A549 (cell line): Measurements from ENCODE around the gene PRTFDC1. TPM values are rescaled to one million over a fixed set of nuclear protein-coding genes. Genes with fewer than 3 reads are reported as not detected.

Source experiments
- ATAC-seq, 2 experiments: fragments of 200-7000 bp in 1 of 2; fragments of >200 bp in 1 of 2; cut with Nextera tagmentation in 1 of 2; cut with Tn5 transposase in 1 of 2; 3 replicates each; pipeline versions ENCODE4 v1.8.0 to v1.9.1; 2018 to 2020; ENCODE audit warnings: mild to moderate bottlenecking in 1 of 2, moderate library complexity in 1 of 2
- CTCF ChIA-PET: fragments of 300-600 bp; sonication (Branson Sonifier 250); formaldehyde crosslinking; extraction: SDS; loops from one replicate; lab custom pipeline; 2021; ENCODE audit warnings: antibody characterized with exemption, inconsistent platforms; lab: Yijun Ruan, JAX
- POLR2A ChIA-PET: fragments of 350-600 bp; formaldehyde crosslinking; extraction: SDS; loops from one replicate; lab custom pipeline; 2021; ENCODE audit warnings: antibody characterized with exemption, inconsistent platforms; lab: Yijun Ruan, JAX
- DNase-seq, 2 experiments: peaks; one replicate each; pipeline versions ENCODE4 v3.0.0 to v3.0.0-alpha.2; 2011 to 2016; ENCODE audit warnings: low read depth in 1 of 2, low spot score in 1 of 2
- FAIRE-seq: peaks from 2 replicates; lab custom pipeline; 2011; peaks lifted over from hg19 to GRCh38; lab: Jason Lieb, UNC
- H3K27ac ChIP-seq, 2 experiments: fragments of >200 bp; sonication (Bioruptor Twin); formaldehyde crosslinking; 3 replicates each; pipeline ENCODE4 v1.5.1; 2016 to 2017
- H3K4me1 ChIP-seq: fragments of >200 bp; sonication (Bioruptor Twin); formaldehyde crosslinking; 3 replicates; pipeline ENCODE4 v1.6.1; 2016
- H3K4me2 ChIP-seq: fragments of >200 bp; sonication (Bioruptor Twin); formaldehyde crosslinking; 3 replicates; pipeline ENCODE4 v1.6.1; 2016
- H3K4me3 ChIP-seq: fragments of >200 bp; sonication (Bioruptor Twin); formaldehyde crosslinking; 3 replicates; pipeline ENCODE4 v1.5.1; 2016
- H3K9me3 ChIP-seq: fragments of >200 bp; sonication (Bioruptor Twin); formaldehyde crosslinking; 3 replicates; pipeline ENCODE4 v1.6.1; 2016
- BHLHE40 ChIP-seq: IDR thresholded peaks from 2 replicates; pipeline ENCODE4 v1.6.1; 2012; ENCODE audit warnings: low read depth, low read length, inconsistent platforms
- CBX2 ChIP-seq: fragments of 200-600 bp; sonication (generic); IDR thresholded peaks from 2 replicates; pipeline ENCODE4 v1.6.1; 2016; ENCODE audit warnings: low read depth, mild to moderate bottlenecking, borderline replicate concordance
- CBX8 ChIP-seq: fragments of 200-600 bp; sonication (generic); IDR thresholded peaks from 2 replicates; pipeline ENCODE4 v1.6.1; 2016
- CEBPB ChIP-seq, 2 experiments: fragments of >200 bp in 1 of 2; sonication (Bioruptor Twin) in 1 of 2; formaldehyde crosslinking in 1 of 2; IDR thresholded peaks; 2 replicates each; pipeline ENCODE4 v1.6.1; 2012 to 2016
- CHD2 ChIP-seq: fragments of 150-350 bp; IDR thresholded peaks from 2 replicates; pipeline ENCODE4 v1.6.1; 2014; ENCODE audit warnings: low read length; ENCODE audit not compliant: partially characterized antibody
- CHD4 ChIP-seq: fragments of 200-600 bp; sonication (generic); IDR thresholded peaks from 2 replicates; pipeline ENCODE4 v1.6.1; 2016; ENCODE audit warnings: antibody characterized with exemption, mild to moderate bottlenecking, borderline replicate concordance
- ESRRA ChIP-seq: fragments of 150-350 bp; IDR thresholded peaks from 2 replicates; pipeline ENCODE4 v1.6.1; 2014; ENCODE audit warnings: mild to moderate bottlenecking, low read length, borderline replicate concordance
- FOSB ChIP-seq: fragments of 250-450 bp; sonication (Bioruptor Pico); IDR thresholded peaks from 2 replicates; pipeline ENCODE4 v1.5.0; 2020; ENCODE audit warnings: mild to moderate bottlenecking, moderate library complexity
- GATA3 ChIP-seq: IDR thresholded peaks from 2 replicates; pipeline ENCODE4 v1.6.1; 2012; ENCODE audit warnings: borderline replicate concordance
- HEYL ChIP-seq: fragments of 250-450 bp; sonication (Bioruptor Pico); IDR thresholded peaks from 2 replicates; pipeline ENCODE4 v1.8.0; 2021; ENCODE audit warnings: mild to moderate bottlenecking, moderate library complexity
- HOXA7 ChIP-seq: fragments of 250-450 bp; sonication (Bioruptor Pico); IDR thresholded peaks from 2 replicates; pipeline ENCODE4 v1.5.0; 2020; ENCODE audit warnings: mild to moderate bottlenecking, moderate library complexity
- HOXB13 ChIP-seq: fragments of 250-450 bp; sonication (Bioruptor Pico); IDR thresholded peaks from 2 replicates; pipeline ENCODE4 v1.5.0; 2020; ENCODE audit warnings: low read depth, mild to moderate bottlenecking, moderate library complexity
- KDM1A ChIP-seq: fragments of 200-600 bp; sonication (generic); IDR thresholded peaks from 2 replicates; pipeline ENCODE4 v1.6.1; 2016; ENCODE audit warnings: low read depth, mild to moderate bottlenecking
- NR3C1 ChIP-seq: fragments of >200 bp; sonication (Bioruptor Twin); formaldehyde crosslinking; IDR thresholded peaks from 3 replicates; pipeline ENCODE4 v1.6.1; 2017
- POLR2A ChIP-seq: IDR thresholded peaks from 2 replicates; pipeline ENCODE4 v1.6.1; 2012; ENCODE audit warnings: mild to moderate bottlenecking, low read length
- RAD21 ChIP-seq, 2 experiments: fragments of >200 bp in 1 of 2; sonication (Bioruptor Twin) in 1 of 2; formaldehyde crosslinking in 1 of 2; IDR thresholded peaks in 1 of 2; conservative IDR thresholded peaks in 1 of 2; 2 replicates in 1 of 2; 3 replicates in 1 of 2; pipeline ENCODE4 v1.6.1; 2012 to 2018; ENCODE audit warnings: inconsistent platforms in 1 of 2
- RFX5 ChIP-seq: fragments of 450-650 bp; IDR thresholded peaks from 2 replicates; pipeline ENCODE4 v1.7.1; 2014; ENCODE audit warnings: antibody characterized with exemption, mild to moderate bottlenecking, moderate library complexity
- SMC3 ChIP-seq: fragments of >200 bp; sonication (Bioruptor Twin); formaldehyde crosslinking; IDR thresholded peaks from 3 replicates; pipeline ENCODE4 v1.6.1; 2018; ENCODE audit warnings: inconsistent platforms
- SREBF2 ChIP-seq: fragments of 450-650 bp; IDR thresholded peaks from 2 replicates; pipeline ENCODE4 v1.6.1; 2014; ENCODE audit warnings: mild to moderate bottlenecking, moderate library complexity
- TP53 ChIP-seq: fragments of 250-450 bp; sonication (Bioruptor Pico); IDR thresholded peaks from 2 replicates; pipeline ENCODE4 v1.5.0; 2021; ENCODE audit warnings: mild to moderate bottlenecking, moderate library complexity
- USF2 ChIP-seq: fragments of 450-650 bp; IDR thresholded peaks from 2 replicates; pipeline ENCODE4 v1.6.1; 2014; ENCODE audit warnings: antibody characterized with exemption
- ZC3H11A ChIP-seq: fragments of 450-650 bp; IDR thresholded peaks from 2 replicates; pipeline ENCODE4 v1.6.1; 2014; ENCODE audit warnings: antibody characterized with exemption, mild to moderate bottlenecking
- ZNF302 ChIP-seq: fragments of 250-450 bp; sonication (Bioruptor Pico); IDR thresholded peaks from 2 replicates; pipeline ENCODE4 v1.9.0; 2021; ENCODE audit warnings: inconsistent platforms, mild to moderate bottlenecking, moderate library complexity
- WGBS: methylation state at CpG from one replicate; pipeline ENCODE4 v1.1.6; 2017; ENCODE audit errors: missing lambda C conversion rate; 5-methylcytosine and 5-hydroxymethylcytosine counted together
- polyA plus RNA-seq, 4 experiments: library from polyadenylated mRNA; depleted of rRNA in 3 of 4; stranded (reverse); fragments of >200 nt; fragmentation: RNase III in 1 of 4; extraction: RNeasy Plus Mini Kit Qiagen cat#74134 plus additional on column Dnase treatment in 1 of 4; gene quantifications; 2 replicates in 3 of 4; 3 replicates in 1 of 4; pipeline ENCODE4 v1.2.3, GENCODE V29; 2011 to 2017
- TF ChIP-seq, protein P1 (sequence below): fragments of >200 bp; sonication (Bioruptor Twin); formaldehyde crosslinking; IDR thresholded peaks from 2 replicates; pipeline ENCODE4 v1.6.1; 2016
- TF ChIP-seq, protein P2 (sequence below): fragments of 250-450 bp; sonication (Bioruptor Pico); IDR thresholded peaks from 2 replicates; pipeline ENCODE4 v1.5.0; 2021; ENCODE audit warnings: mild to moderate bottlenecking, moderate library complexity, borderline replicate concordance
- TF ChIP-seq, protein P3 (sequence below): fragments of 150-350 bp; IDR thresholded peaks from 2 replicates; pipeline ENCODE4 v1.6.1; 2014; ENCODE audit warnings: low read depth, mild to moderate bottlenecking, low read length

Gene PRTFDC1
- polyA plus RNA-seq, 2 of the 4 experiments (the other 2 are of a cell fraction), result 35.6 to 39.2 TPM

- H3K27ac ChIP-seq, result no peak overlapping the region
- ATAC-seq (no peak), DNase-seq (no peak), FAIRE-seq (no peak)
- WGBS, result 94% methylated on average over 5 of the region's 5 CpGs
- H3K4me3 ChIP-seq, result no peak overlapping the region
- TF ChIP-seq ESRRA, result no peak
- no peak for TF ChIP-seq CHD4
- TF ChIP-seq HEYL (CRISPR knock-in tag), result no peak
- no peak for TF ChIP-seq ZC3H11A
- TF ChIP-seq CEBPB (IDR thresholded peaks at IDR 0.05), result no peak
- POLR2A ChIA-PET, result interaction anchor here (0.7 kb wide), 1 partner anchor 14 kb away, joined by 3 read pairs; no protein-coding TSS in a partner anchor
- CTCF ChIA-PET, result interaction anchor here (1.1 kb wide), 1 partner anchor 175 kb away, joined by 4 read pairs; no protein-coding TSS in a partner anchor
- H3K4me1 ChIP-seq, result no peaks in the 10 kb centered on the region
- H3K9me3 ChIP-seq, result no peaks in the 10 kb centered on the region
- no peak overlapping the region for H3K4me2 ChIP-seq
Observed at GRCh38 chr10:24938076-24938475, 14.3 kb downstream of the PRTFDC1 start.

DNA sequence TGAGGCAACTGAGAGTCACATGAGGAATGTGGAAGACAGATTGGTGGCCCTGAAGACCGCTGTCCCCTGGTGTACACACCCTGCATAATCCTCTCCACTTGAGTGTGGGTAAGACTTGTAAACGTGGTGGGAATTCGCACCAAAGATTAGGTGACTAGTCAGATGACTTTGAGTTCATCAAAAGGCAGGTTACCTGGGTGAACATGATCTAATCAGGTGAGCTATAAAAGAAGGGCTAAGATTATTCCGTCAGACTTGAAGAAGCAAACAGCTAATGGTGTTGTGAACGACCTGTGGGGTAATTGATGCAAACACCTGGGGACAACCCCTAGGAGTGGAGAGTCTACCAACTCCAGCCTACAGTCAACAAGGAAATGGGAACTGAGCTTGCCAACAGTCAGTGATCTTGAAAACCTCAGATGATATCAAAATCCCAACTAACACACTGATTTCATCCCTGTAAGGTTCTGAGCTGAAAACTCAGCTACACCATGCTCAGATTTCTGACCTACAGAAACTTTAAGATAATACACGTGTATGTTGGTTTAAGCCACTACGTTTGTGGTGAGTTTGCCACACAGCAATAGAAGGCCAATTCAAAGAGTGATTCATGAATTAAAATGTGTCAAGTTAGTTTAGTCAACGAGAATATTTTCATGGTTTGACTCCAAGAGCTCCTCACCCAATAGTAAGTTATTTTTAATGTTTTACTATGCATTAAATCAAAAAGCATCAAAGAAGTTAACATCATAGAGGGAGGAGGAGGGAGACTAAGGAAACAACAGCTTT is 16.7 kb downstream of the PRTFDC1 start:
- no peak overlapping the region for H3K27ac ChIP-seq
- H3K9me3 ChIP-seq, result no peaks in the 10 kb centered on the region
- no peak overlapping the region for H3K4me3 ChIP-seq
- ATAC-seq, result no peak
- no peak for TF ChIP-seq SMC3
- TF ChIP-seq CHD4, result no peak
- no peak for TF ChIP-seq HOXB13 (CRISPR knock-in tag)
- WGBS, result 81% methylated on average over 8 of the region's 8 CpGs
- no peak for FAIRE-seq
- CTCF ChIA-PET, result interaction anchor here (0.6 to 1.7 kb wide), 7 partner anchors 9 to 293 kb away, joined by 3 to 8 read pairs (median 4); no protein-coding TSS in a partner anchor
- POLR2A ChIA-PET, result interaction anchor here (0.7 to 1.1 kb wide), 2 partner anchors 18 to 212 kb away, joined by 3 to 4 read pairs; partner anchors contain the start of gene ARHGAP21
- H3K4me2 ChIP-seq, result no peak overlapping the region
- no peak for DNase-seq
- 0 out of 3 replicates have a peak, but pooled peaks cover 2% of the 10 kb centered on the region for H3K4me1 ChIP-seq

GRCh38 chr10:24931236-24931635 is 21.2 kb downstream of the PRTFDC1 start:
- Histone ChIP-seq H3K27ac (no peak overlapping the region), H3K4me3 (no peak overlapping the region), H3K4me1 (peaks cover 10% of the 10 kb centered on the region; the same call in 1 of the 3 replicates), H3K4me2 (no peak overlapping the region), H3K9me3 (no peaks in the 10 kb centered on the region)
- CTCF ChIA-PET, result no interaction called here
- 65% methylated on average over 1 of the region's 1 CpG for WGBS
- POLR2A ChIA-PET, result no interaction called here
- TF ChIP-seq CHD2 (no peak), HOXA7 (CRISPR knock-in tag) (no peak), TP53 (CRISPR knock-in tag) (no peak), SMC3 (no peak), ZNF302 (CRISPR knock-in tag) (no peak), RFX5 (no peak), CBX8 (no peak), CBX2 (no peak), GATA3 (no peak), NR3C1 (no peak), BHLHE40 (no peak)
- DNase-seq (no peak), ATAC-seq (no peak), FAIRE-seq (peak; percentile 49)

DNA sequence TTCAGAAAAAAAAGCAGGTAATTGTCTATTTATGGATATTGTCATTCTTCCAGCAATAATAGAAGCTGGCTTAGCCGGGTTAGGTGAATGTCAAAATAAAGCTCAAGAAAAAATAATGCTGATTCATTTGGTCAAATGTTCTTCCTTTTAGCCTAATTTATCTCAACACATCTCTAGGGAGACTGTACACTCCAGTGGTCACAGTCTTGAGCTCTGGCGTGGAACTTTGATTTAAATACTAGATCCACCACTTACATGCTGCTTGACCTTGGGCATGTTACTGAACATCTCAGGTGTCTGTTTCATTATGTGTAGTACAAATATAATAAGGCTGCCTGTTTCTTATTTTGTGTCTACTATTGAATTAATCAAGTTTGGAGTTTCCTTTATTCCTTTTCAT is 22.0 kb downstream of the PRTFDC1 start:
- TF ChIP-seq, protein P1, sequence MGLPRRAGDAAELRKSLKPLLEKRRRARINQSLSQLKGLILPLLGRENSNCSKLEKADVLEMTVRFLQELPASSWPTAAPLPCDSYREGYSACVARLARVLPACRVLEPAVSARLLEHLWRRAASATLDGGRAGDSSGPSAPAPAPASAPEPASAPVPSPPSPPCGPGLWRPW, result no peak
- TF ChIP-seq FOSB (CRISPR knock-in tag) (no peak), RAD21 (conservative IDR thresholded peaks at IDR 0.05 in 1 of 2, IDR thresholded peaks at IDR 0.05 in 1 of 2) (no peak), KDM1A (no peak), POLR2A (no peak), CBX2 (no peak), CHD2 (no peak), SREBF2 (no peak), USF2 (no peak)
- TF ChIP-seq, protein P2, sequence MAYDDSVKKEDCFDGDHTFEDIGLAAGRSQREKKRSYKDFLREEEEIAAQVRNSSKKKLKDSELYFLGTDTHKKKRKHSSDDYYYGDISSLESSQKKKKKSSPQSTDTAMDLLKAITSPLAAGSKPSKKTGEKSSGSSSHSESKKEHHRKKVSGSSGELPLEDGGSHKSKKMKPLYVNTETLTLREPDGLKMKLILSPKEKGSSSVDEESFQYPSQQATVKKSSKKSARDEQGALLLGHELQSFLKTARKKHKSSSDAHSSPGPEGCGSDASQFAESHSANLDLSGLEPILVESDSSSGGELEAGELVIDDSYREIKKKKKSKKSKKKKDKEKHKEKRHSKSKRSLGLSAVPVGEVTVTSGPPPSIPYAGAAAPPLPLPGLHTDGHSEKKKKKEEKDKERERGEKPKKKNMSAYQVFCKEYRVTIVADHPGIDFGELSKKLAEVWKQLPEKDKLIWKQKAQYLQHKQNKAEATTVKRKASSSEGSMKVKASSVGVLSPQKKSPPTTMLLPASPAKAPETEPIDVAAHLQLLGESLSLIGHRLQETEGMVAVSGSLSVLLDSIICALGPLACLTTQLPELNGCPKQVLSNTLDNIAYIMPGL (CRISPR knock-in tag), result no peak
- TF ChIP-seq, protein P3, sequence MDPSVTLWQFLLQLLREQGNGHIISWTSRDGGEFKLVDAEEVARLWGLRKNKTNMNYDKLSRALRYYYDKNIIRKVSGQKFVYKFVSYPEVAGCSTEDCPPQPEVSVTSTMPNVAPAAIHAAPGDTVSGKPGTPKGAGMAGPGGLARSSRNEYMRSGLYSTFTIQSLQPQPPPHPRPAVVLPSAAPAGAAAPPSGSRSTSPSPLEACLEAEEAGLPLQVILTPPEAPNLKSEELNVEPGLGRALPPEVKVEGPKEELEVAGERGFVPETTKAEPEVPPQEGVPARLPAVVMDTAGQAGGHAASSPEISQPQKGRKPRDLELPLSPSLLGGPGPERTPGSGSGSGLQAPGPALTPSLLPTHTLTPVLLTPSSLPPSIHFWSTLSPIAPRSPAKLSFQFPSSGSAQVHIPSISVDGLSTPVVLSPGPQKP, result no peak
- H3K4me2 ChIP-seq, result no peak overlapping the region
- 83% methylated on average over 2 of the region's 2 CpGs for WGBS
- H3K9me3 ChIP-seq, result no peaks in the 10 kb centered on the region
- ChIA-PET POLR2A (interaction anchor here (0.9 kb wide), 1 partner anchor 207 kb away, joined by 3 read pairs; the partner anchor contains the start of gene ARHGAP21), CTCF (interaction anchor here (1.7 kb wide), 1 partner anchor 288 kb away, joined by 6 read pairs; no protein-coding TSS in a partner anchor)
- ATAC-seq (no peak), DNase-seq (no peak), FAIRE-seq (no peak)
- H3K4me3 ChIP-seq, result no peak overlapping the region
- H3K27ac ChIP-seq, result 0 out of 6 replicates have a peak overlapping the region, but pooled peaks of 1 of the 2 experiments have one; percentile 31
- peaks cover 10% of the 10 kb centered on the region; the same call in 1 of the 3 replicates for H3K4me1 ChIP-seq
